ENCODE results near the gene RNF166.

Gene RNF166

GRCh38 chr16:88692861-88693260, 13.3 kb downstream of the RNF166 start:
- DNase-seq (ENCODE audit: low read depth in 2 of 2) = no peak

GRCh38 chr16:88691924-88692560, 14.2 kb downstream of the RNF166 start:
- no peak for DNase-seq (ENCODE audit: low read depth in 2 of 2)

- no peak for DNase-seq (ENCODE audit: low read depth in 2 of 2)
Observed at GRCh38 chr16:88691129-88691813, 14.9 kb downstream of the RNF166 start.

- DNase-seq (ENCODE audit: low read depth in 2 of 2) = no peak
Observed at GRCh38 chr16:88690341-88691128, 15.7 kb downstream of the RNF166 start.

GRCh38 chr16:88688013-88688778, 18.0 kb downstream of the RNF166 start:
- DNase-seq (ENCODE audit: low read depth in 2 of 2) = no peak

- no peak for DNase-seq (ENCODE audit: low read depth in 2 of 2)
Observed at GRCh38 chr16:88687676-88688012, 18.6 kb downstream of the RNF166 start.

GRCh38 chr16:88687254-88687576, 19.0 kb downstream of the RNF166 start:
- DNase-seq (ENCODE audit: low read depth in 2 of 2) = no peak

- peak; percentile 84 to 85 for DNase-seq (ENCODE audit: low read depth in 2 of 2)
Observed at GRCh38 chr16:88686439-88687253, 19.6 kb downstream of the RNF166 start, which contains the start of gene SNAI3. TSS of gene SNAI3 (minus strand) at chr16:88686507. CDS start at chr16:88686406, 101 bp downstream.

- no peak for DNase-seq (ENCODE audit: low read depth in 2 of 2)
Observed at GRCh38 chr16:88686062-88686438, 20.2 kb downstream of the RNF166 start.

GRCh38 chr16:88685156-88686061, 20.8 kb downstream of the RNF166 start:
- DNase-seq (ENCODE audit: low read depth in 2 of 2) = peak in 1 of 2 donors; percentile 69

GRCh38 chr16:88684569-88685155, 21.5 kb downstream of the RNF166 start:
- DNase-seq (ENCODE audit: low read depth in 2 of 2) = no peak

- peak in 1 of 2 donors; percentile 68 for DNase-seq (ENCODE audit: low read depth in 2 of 2)
Observed at GRCh38 chr16:88681709-88682451, 24.3 kb downstream of the RNF166 start.

- no peak for DNase-seq (ENCODE audit: low read depth in 2 of 2)
Observed at GRCh38 chr16:88681084-88681680, 25.0 kb downstream of the RNF166 start.

GRCh38 chr16:88680554-88681083, 25.6 kb downstream of the RNF166 start:
- no peak for DNase-seq (ENCODE audit: low read depth in 2 of 2)

GRCh38 chr16:88678224-88678979, 27.8 kb downstream of the RNF166 start:
- no peak for DNase-seq (ENCODE audit: low read depth in 2 of 2)

- DNase-seq (ENCODE audit: low read depth in 2 of 2) = no peak
Observed at GRCh38 chr16:88677721-88678120, 28.5 kb downstream of the RNF166 start.

GRCh38 chr16:88676502-88677242, 29.5 kb downstream of the RNF166 start:
- no peak for DNase-seq (ENCODE audit: low read depth in 2 of 2)
